ENCODE measurements around the gene PTPRM. TPM values are rescaled to one million over a fixed set of nuclear protein-coding genes. Genes with fewer than 3 reads are reported as not detected.

The PTPRM gene
- polyA plus RNA-seq, 1 experiment: 81.1 TPM

- Histone ChIP-seq H3K27me3 (ENCODE audit: control insufficient read depth, insufficient read depth, low read length) (no peaks in the 10 kb centered on the region), H3K9me3 (ENCODE audit: control insufficient read depth, insufficient read depth, low read length) (no peaks in the 10 kb centered on the region), H3K4me3 (ENCODE audit: low read depth, low read length) (no peak overlapping the region), H3K27ac (ENCODE audit: low read depth, low read length) (no peak overlapping the region)
- CTCF ChIA-PET: no interaction called here
- DNase-seq (ENCODE audit: low read depth, low spot score): no peak
- POLR2A ChIA-PET: no interaction called here
- TF ChIP-seq CTCF (IDR thresholded peaks at IDR 0.05; ENCODE audit: low read depth, low read length): no peak
Observed at GRCh38 chr18:7657937-7658336, 90.8 kb downstream of the PTPRM start.

- Histone ChIP-seq H3K27me3 (ENCODE audit: control insufficient read depth, insufficient read depth, low read length) (no peaks in the 10 kb centered on the region), H3K4me3 (ENCODE audit: low read depth, low read length) (no peak overlapping the region), H3K9me3 (ENCODE audit: control insufficient read depth, insufficient read depth, low read length) (no peaks in the 10 kb centered on the region), H3K27ac (ENCODE audit: low read depth, low read length) (no peak overlapping the region)
- ChIA-PET CTCF (interaction anchor here (0.7 kb wide), 1 partner anchor 8 kb away, joined by 3 read pairs; no protein-coding TSS in a partner anchor), POLR2A (no interaction called here)
- TF ChIP-seq CTCF (IDR thresholded peaks at IDR 0.05; ENCODE audit: low read depth, low read length): no peak
- DNase-seq (ENCODE audit: low read depth, low spot score): no peak
Observed at GRCh38 chr18:7658701-7659100, 91.6 kb downstream of the PTPRM start.

- DNase-seq (ENCODE audit: low read depth, low spot score): no peak
- Histone ChIP-seq H3K27ac (ENCODE audit: low read depth, low read length) (no peak overlapping the region), H3K9me3 (ENCODE audit: control insufficient read depth, insufficient read depth, low read length) (no peaks in the 10 kb centered on the region), H3K27me3 (ENCODE audit: control insufficient read depth, insufficient read depth, low read length) (no peaks in the 10 kb centered on the region), H3K4me3 (ENCODE audit: low read depth, low read length) (no peak overlapping the region)
- ChIA-PET CTCF (no interaction called here), POLR2A (no interaction called here)
- no peak for TF ChIP-seq CTCF (IDR thresholded peaks at IDR 0.05; ENCODE audit: low read depth, low read length)
Observed at GRCh38 chr18:7661207-7661606, 94.1 kb downstream of the PTPRM start.

- CTCF ChIA-PET: no interaction called here
- Histone ChIP-seq H3K4me3 (ENCODE audit: low read depth, low read length) (no peak overlapping the region), H3K9me3 (ENCODE audit: control insufficient read depth, insufficient read depth, low read length) (no peaks in the 10 kb centered on the region), H3K27ac (ENCODE audit: low read depth, low read length) (no peak overlapping the region), H3K27me3 (ENCODE audit: control insufficient read depth, insufficient read depth, low read length) (no peaks in the 10 kb centered on the region)
- POLR2A ChIA-PET: no interaction called here
- no peak for DNase-seq (ENCODE audit: low read depth, low spot score)
- no peak for TF ChIP-seq CTCF (IDR thresholded peaks at IDR 0.05; ENCODE audit: low read depth, low read length)
Observed at GRCh38 chr18:7662866-7663265, 95.8 kb downstream of the PTPRM start.

GRCh38 chr18:7663366-7664312 lies 96.5 kb downstream of the PTPRM start:
- H3K4me3 ChIP-seq (ENCODE audit: low read depth, low read length): no peak overlapping the region
- DNase-seq (ENCODE audit: low read depth, low spot score): no peak
- ChIA-PET CTCF (no interaction called here), POLR2A (no interaction called here)
- no peaks in the 10 kb centered on the region for H3K27me3 ChIP-seq (ENCODE audit: control insufficient read depth, insufficient read depth, low read length)
- no peaks in the 10 kb centered on the region for H3K9me3 ChIP-seq (ENCODE audit: control insufficient read depth, insufficient read depth, low read length)
- no peak for TF ChIP-seq CTCF (IDR thresholded peaks at IDR 0.05; ENCODE audit: low read depth, low read length)
- no peak overlapping the region for H3K27ac ChIP-seq (ENCODE audit: low read depth, low read length)
